ENCODE measurements around the gene NECTIN1. TPM values are rescaled to one million over a fixed set of nuclear protein-coding genes. Genes with fewer than 3 reads are reported as not detected.

Gene NECTIN1
- total and polyA plus RNA-seq, 4 experiments from 2014 or later: 1.2 to 3.8 (median 3.5) TPM; not detected in 1

DNA sequence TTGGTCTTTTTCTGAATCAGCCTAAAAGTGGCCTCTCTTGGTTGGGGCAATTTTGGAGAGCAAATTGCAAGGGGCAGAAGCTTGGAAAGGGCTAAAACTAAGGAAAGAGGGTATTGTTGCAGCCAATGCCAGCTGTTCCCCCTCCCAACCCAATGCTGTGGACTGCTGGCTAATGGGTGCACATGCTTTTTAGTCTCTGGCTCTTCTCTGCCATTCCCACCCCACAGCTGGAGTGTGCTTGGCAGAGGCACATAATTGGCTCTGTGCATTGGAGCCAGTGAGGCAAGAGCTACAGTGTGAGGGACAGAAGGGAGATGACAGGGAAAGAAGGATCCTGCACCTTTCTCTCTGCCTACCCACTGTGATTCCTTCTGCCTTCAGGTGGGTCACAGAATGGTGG lies 140.0 kb downstream of the NECTIN1 start:
- DNase-seq: no peak
- Mint-ChIP-seq H3K27ac (no peak overlapping the region), H3K4me1 (peaks cover 2 to 10% (median 7%) of the 10 kb centered on the region in 4 donors), H3K9me3 (peaks cover 0 to 14% (median 3%) of the 10 kb centered on the region in 8 donors), H3K36me3 (no peaks in the 10 kb centered on the region), H3K27me3 (peaks cover 14 to 26% of the 10 kb centered on the region in 2 donors), H3K4me3 (no peak overlapping the region)
- intact Hi-C loops (cut with micrococcal nuclease): no loop called here
- Histone ChIP-seq H3K27me3 (ENCODE audit: insufficient read depth, low read length) (peaks cover 10% of the 10 kb centered on the region), H3K4me3 (ENCODE audit: low read length in 2 of 2) (no peak overlapping the region), H3K9me3 (ENCODE audit: control insufficient read depth in 1 of 2, low read length in 2 of 2) (no peaks in the 10 kb centered on the region), H3K36me3 (ENCODE audit: insufficient read depth, low read length) (no peaks in the 10 kb centered on the region), H3K27ac (ENCODE audit: low read depth, low read length) (no peak overlapping the region), H3K4me1 (ENCODE audit: insufficient read depth, low read length) (peaks cover 5% of the 10 kb centered on the region)
- CTCF ChIA-PET (ENCODE audit: partially characterized antibody): no interaction called here
- POLR2A ChIA-PET (ENCODE audit: partially characterized antibody): no interaction called here
